NCI-H1694 treated with DMSO at 0.1 percent for 48 hours (cell line): ENCODE results near the gene VILL.
"Not testable (repeated sequence)": the region's sequence is repeated elsewhere in the genome, so short reads cannot be mapped to it uniquely, and the experiment has no call there.

Experiments
- DNase-seq: peaks from one replicate; lab custom pipeline; 2025; lab: John Stamatoyannopoulos, UW

The VILL gene

GRCh38 chr3:38036286-38036685 lies 45.7 kb downstream of the VILL start:
- no peak for DNase-seq

GRCh38 chr3:38036906-38037305 lies 46.3 kb downstream of the VILL start:
- DNase-seq: no peak

- no peak for DNase-seq
Measured at GRCh38 chr3:38038447-38038911, 47.9 kb downstream of the VILL start.

- DNase-seq: no peak
Measured at GRCh38 chr3:38039101-38039898, 48.7 kb downstream of the VILL start, which contains the start of gene DLEC1. DLEC1 (plus strand) TSS chr3:38039208; CDS start chr3:38039226, 18 bp downstream.

- DNase-seq: no peak
Measured at GRCh38 chr3:38039899-38040261, 49.3 kb downstream of the VILL start.

GRCh38 chr3:38040401-38040800 lies 49.8 kb downstream of the VILL start:
- no peak for DNase-seq

- DNase-seq: no peak
Measured at GRCh38 chr3:38043486-38043885, 52.9 kb downstream of the VILL start.

GRCh38 chr3:38046027-38046426 lies 55.4 kb downstream of the VILL start:
- no peak for DNase-seq

GRCh38 chr3:38046821-38047220 lies 56.2 kb downstream of the VILL start:
- DNase-seq: no peak

GRCh38 chr3:38047896-38048295 lies 57.3 kb downstream of the VILL start:
- DNase-seq: no peak

- no peak for DNase-seq
Measured at GRCh38 chr3:38049358-38050126, 59.0 kb downstream of the VILL start.

GRCh38 chr3:38051131-38051530 lies 60.5 kb downstream of the VILL start:
- DNase-seq: no peak

- DNase-seq: not testable (repeated sequence)
Measured at GRCh38 chr3:38053286-38053685, 62.7 kb downstream of the VILL start.

GRCh38 chr3:38053813-38054498 lies 63.4 kb downstream of the VILL start:
- DNase-seq: not testable (repeated sequence)

GRCh38 chr3:38054499-38055001 lies 64.0 kb downstream of the VILL start:
- DNase-seq: no peak
